Astrocyte of the cerebellum (primary cell): ENCODE results near the gene KIZ.

Experiments
- DNase-seq: peaks from one replicate; pipeline ENCODE4 v3.0.0-alpha.2; 2011; ENCODE audit warnings: low read depth
- H3K4me3 ChIP-seq: 2 replicates; pipeline ENCODE4 v1.5.1; 2011; ENCODE audit warnings: mild to moderate bottlenecking, low read depth, low read length, moderate library complexity
- CTCF ChIP-seq: IDR thresholded peaks from 2 replicates; pipeline ENCODE4 v1.5.1; 2012; ENCODE audit warnings: low read length, low read depth, moderate library complexity, mild to moderate bottlenecking; ENCODE audit errors: missing control alignments
- in situ Hi-C: cut with HindIII; loops from 2 replicates; pipeline ENCODE4 v1.10.0; 2017; ENCODE audit warnings: low sequenced_read_pairs

Gene KIZ

DNA sequence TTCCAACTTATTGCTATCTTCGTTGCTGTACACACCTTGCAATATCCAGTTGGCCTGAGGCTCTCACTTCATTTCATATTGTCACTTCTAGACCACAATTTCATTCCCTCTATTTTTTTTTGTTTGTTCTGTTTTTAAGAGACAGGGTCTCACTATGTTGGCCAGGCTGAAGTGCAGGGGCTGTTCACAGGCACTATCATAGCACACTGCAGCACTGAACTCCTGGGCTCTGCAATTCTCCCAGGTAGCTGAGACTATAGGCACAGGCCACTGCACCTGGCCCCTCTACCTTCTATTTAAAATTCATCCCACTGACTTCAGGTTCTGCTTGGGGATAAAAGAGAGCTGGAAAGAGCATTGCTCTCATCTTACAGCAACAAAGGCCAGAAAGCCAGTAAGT, 15.1 kb upstream of the KIZ start:
- no peak overlapping the region for H3K4me3 ChIP-seq
- in situ Hi-C loops = no loop called here
- DNase-seq = no peak
- no peak for TF ChIP-seq CTCF

- no peak for TF ChIP-seq CTCF
- H3K4me3 ChIP-seq = no peak overlapping the region
- DNase-seq = no peak
- in situ Hi-C loops = no loop called here
Measured at GRCh38 chr20:21111416-21111815, 14.5 kb upstream of the KIZ start.

DNA sequence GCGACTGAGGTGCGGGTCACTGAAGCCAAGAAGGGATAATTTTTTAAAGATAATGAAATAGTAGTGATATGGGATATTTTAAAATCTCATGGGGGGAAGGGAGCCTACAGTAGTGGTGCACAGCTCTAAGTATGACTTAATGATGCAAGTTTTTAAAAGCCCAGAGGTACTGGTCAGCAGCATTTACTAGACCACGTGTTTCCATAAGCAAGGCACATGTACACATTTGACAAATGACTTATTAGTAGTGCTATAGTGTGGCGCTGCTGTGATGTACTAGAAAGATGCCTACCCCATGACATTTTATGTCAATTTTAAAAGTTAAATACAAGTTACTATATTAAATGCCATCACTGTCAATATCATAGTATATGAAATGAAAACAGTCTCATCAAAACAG, 12.2 kb upstream of the KIZ start:
- in situ Hi-C loops = no loop called here
- TF ChIP-seq CTCF = no peak

DNA sequence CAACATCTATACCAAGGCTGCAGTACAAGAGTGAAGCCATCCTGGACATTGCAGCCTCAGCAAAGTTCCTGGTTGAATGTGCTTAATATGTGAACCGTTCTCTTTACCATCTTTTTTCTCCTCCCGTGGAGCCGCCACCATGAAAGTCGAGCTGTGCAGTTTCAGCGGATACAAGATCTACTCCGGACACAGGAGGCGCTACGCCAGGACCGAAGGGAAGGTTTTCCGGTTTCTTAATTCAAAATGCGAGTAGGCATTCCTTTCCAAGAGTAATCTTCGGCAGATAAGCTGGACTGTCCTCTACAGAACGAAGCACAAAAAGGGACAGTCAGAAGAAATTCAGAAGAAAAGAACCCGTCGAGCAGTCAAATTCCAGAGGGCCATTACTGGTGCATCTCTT, 11.3 kb upstream of the KIZ start:
- in situ Hi-C loops = no loop called here
- DNase-seq = no peak
- TF ChIP-seq CTCF = no peak

More for the DNA sequence above, 12.2 kb upstream of the KIZ start:
- H3K4me3 ChIP-seq = no peak overlapping the region
- DNase-seq = no peak

DNA sequence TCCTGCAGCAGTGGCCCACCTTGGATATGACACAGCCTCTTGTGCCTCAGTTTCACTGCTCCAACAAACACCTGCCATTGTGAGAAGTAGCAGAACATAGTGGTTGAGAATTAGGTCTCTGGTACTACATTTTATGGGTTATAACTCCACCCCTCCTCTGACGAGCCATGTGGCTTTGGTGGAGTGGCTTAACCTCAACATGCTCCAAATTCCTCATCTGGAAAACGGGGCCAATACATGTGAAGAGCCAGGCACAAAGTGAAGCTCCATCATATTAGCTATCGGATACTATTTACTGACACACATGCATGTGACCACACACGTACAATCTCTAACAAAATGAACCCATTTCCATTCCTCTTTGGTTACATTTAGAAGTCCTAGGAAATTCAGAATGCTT, 8.4 kb upstream of the KIZ start:
- no peak for DNase-seq
- H3K4me3 ChIP-seq = no peak overlapping the region
- TF ChIP-seq CTCF = no peak
- in situ Hi-C loops = no loop called here

More for the DNA sequence above, 11.3 kb upstream of the KIZ start:
- H3K4me3 ChIP-seq = no peak overlapping the region

- in situ Hi-C loops = no loop called here
- no peak overlapping the region for H3K4me3 ChIP-seq
- no peak for DNase-seq
- TF ChIP-seq CTCF = no peak
Measured at GRCh38 chr20:21118138-21118537, 7.7 kb upstream of the KIZ start.

DNA sequence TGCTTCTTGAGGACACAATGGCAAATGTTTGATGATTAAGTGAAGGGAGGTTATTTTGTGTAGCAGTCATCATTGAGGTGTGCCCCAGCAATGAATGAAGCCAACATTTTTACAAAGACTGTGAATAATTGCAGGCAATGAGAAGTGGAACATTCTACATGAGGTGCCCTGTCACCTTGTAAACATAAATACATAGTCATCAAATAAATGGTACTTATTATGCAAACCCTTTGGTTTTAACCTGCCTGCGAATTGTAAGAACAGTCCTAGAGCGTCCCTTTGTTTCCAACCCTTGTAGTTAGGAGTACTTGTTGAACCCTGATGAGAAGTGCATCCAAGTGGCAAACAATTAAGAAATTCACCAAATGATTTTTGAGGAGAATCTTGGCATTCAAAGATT, 7.1 kb upstream of the KIZ start:
- TF ChIP-seq CTCF = no peak
- no peak for DNase-seq
- H3K4me3 ChIP-seq = no peak overlapping the region
- in situ Hi-C loops = no loop called here
